HCT116 (cell line): Measurements from ENCODE around the gene CCDC15. TPM values are rescaled to one million over a fixed set of nuclear protein-coding genes. Genes with fewer than 3 reads are reported as not detected.

Experiments used
- ATAC-seq: fragments of 200-7000 bp; cut with Tn5 transposase; 2 replicates; pipeline ENCODE4 v1.9.1; 2020; ENCODE audit warnings: mild to moderate bottlenecking, moderate library complexity
- BruUV-seq: library from RNA; stranded (reverse); fragments of 400-500 nt; replicated peaks from 2 replicates; lab custom pipeline; 2021; lab: Mats Ljungman, UMichigan
- CTCF ChIA-PET: fragments of 300-600 bp; sonication (Branson Sonifier 250); formaldehyde crosslinking; loops from one replicate; lab custom pipeline; 2021; ENCODE audit warnings: antibody characterized with exemption; lab: Charles Lee
- POLR2A ChIA-PET: fragments of 300-600, 350-600 bp; sonication (Branson Sonifier 250); formaldehyde crosslinking; loops from one replicate; lab custom pipeline; 2021; ENCODE audit warnings: antibody characterized with exemption; lab: Charles Lee
- RAD21 ChIA-PET, 2 experiments: fragments of 300-600 bp; sonication (Branson Sonifier 250); formaldehyde crosslinking; loops; one replicate each; lab custom pipeline; 2023; ENCODE audit warnings: low total read pairs in 2 of 2; ENCODE audit not compliant: uncharacterized antibody in 2 of 2, unreplicated experiment in 2 of 2, low non-redundant PET in 1 of 2; lab: Charles Lee
- DNase-seq: peaks from one replicate; pipeline ENCODE4 v3.0.0-alpha.2; 2010; ENCODE audit warnings: low read depth, low spot score
- H2AFZ ChIP-seq: fragments of 200-600 bp; shearing (Covaris generic), sonication (generic); 2 replicates; pipeline ENCODE4 v1.6.1; 2017; ENCODE audit warnings: low read depth, mixed run types, mixed read lengths, antibody characterized with exemption, low read length; ENCODE audit not compliant: poor library complexity, severe bottlenecking
- H3K27ac ChIP-seq: 2 replicates; pipeline ENCODE4 v1.5.1; 2012; ENCODE audit warnings: low read depth, low read length
- H3K27me3 ChIP-seq: fragments of 200-600 bp; sonication (generic); 2 replicates; pipeline ENCODE4 v1.6.1; 2016; ENCODE audit warnings: mixed run types, low read length, mixed read lengths; ENCODE audit not compliant: insufficient read depth
- H3K36me3 ChIP-seq, 2 experiments: fragments of 200-500 bp in 1 of 2; fragments of 200-600 bp in 1 of 2; sonication (Bioruptor generic) in 1 of 2; sonication (generic) in 1 of 2; 2 replicates each; pipeline versions ENCODE4 v1.5.1 to v1.6.1; 2014 to 2016; ENCODE audit warnings: low read length in 2 of 2, inconsistent platforms in 1 of 2, mixed read lengths in 1 of 2, mixed run types in 1 of 2; ENCODE audit not compliant: insufficient read depth in 2 of 2, control insufficient read depth in 1 of 2
- H3K4me1 ChIP-seq, 2 experiments: fragments of 200-600 bp in 1 of 2; sonication (generic) in 1 of 2; 2 replicates each; pipeline versions ENCODE4 v1.5.1 to v1.6.1; 2012 to 2017; ENCODE audit warnings: low read length in 2 of 2, inconsistent platforms in 1 of 2, mild to moderate bottlenecking in 1 of 2, mixed read lengths in 1 of 2, mixed run types in 1 of 2, moderate library complexity in 1 of 2; ENCODE audit not compliant: insufficient read depth in 2 of 2, control insufficient read depth in 1 of 2
- H3K4me2 ChIP-seq: fragments of 200-600 bp; sonication (generic); 2 replicates; pipeline ENCODE4 v1.6.1; 2017; ENCODE audit warnings: mixed run types, low read length, mixed read lengths
- H3K4me3 ChIP-seq, 2 experiments: fragments of 200-600 bp in 1 of 2; sonication (generic) in 1 of 2; replicated peaks in 1 of 2; 2 replicates each; pipeline ENCODE4 v1.5.1; 2011 to 2016; ENCODE audit warnings: low read length in 2 of 2, control low read depth in 1 of 2, low read depth in 1 of 2, mild to moderate bottlenecking in 1 of 2, mixed read lengths in 1 of 2, mixed run types in 1 of 2
- H3K79me2 ChIP-seq: fragments of 200-600 bp; sonication (generic); 2 replicates; pipeline ENCODE4 v1.6.1; 2017; ENCODE audit warnings: mild to moderate bottlenecking, mixed run types, low read length, moderate library complexity, mixed read lengths; ENCODE audit not compliant: insufficient read depth
- H3K9ac ChIP-seq: fragments of 200-600 bp; sonication (generic); 2 replicates; pipeline ENCODE4 v1.6.1; 2016; ENCODE audit warnings: low read length, mixed read lengths
- H3K9me2 ChIP-seq: fragments of 200-600 bp; sonication (generic), shearing (Covaris generic); 2 replicates; pipeline ENCODE4 v1.6.1; 2017; ENCODE audit warnings: mixed run types, mild to moderate bottlenecking, moderate library complexity; ENCODE audit not compliant: insufficient read depth
- H3K9me3 ChIP-seq, 2 experiments: fragments of 200-500 bp in 1 of 2; fragments of 200-600 bp in 1 of 2; sonication (Bioruptor generic) in 1 of 2; sonication (generic) in 1 of 2; 2 replicates each; pipeline ENCODE4 v1.6.1; 2014 to 2017; ENCODE audit warnings: low read length in 2 of 2, mixed read lengths in 2 of 2, inconsistent platforms in 1 of 2, low read depth in 1 of 2, mild to moderate bottlenecking in 1 of 2, mixed run types in 1 of 2, moderate library complexity in 1 of 2; ENCODE audit not compliant: control insufficient read depth in 1 of 2, insufficient read depth in 1 of 2
- H4K20me1 ChIP-seq: fragments of 200-600 bp; sonication (generic), shearing (Covaris generic); 2 replicates; pipeline ENCODE4 v1.6.1; 2017; ENCODE audit warnings: mixed run types, mild to moderate bottlenecking, moderate library complexity; ENCODE audit not compliant: insufficient read depth
- ATF3 ChIP-seq: IDR thresholded peaks from 2 replicates; pipeline ENCODE4 v1.6.1; 2012
- CBX3 ChIP-seq: IDR thresholded peaks from 2 replicates; pipeline ENCODE4 v1.6.1; 2012; ENCODE audit warnings: low read depth
- CEBPB ChIP-seq: IDR thresholded peaks from 2 replicates; pipeline ENCODE4 v1.6.1; 2012; ENCODE audit warnings: low read depth
- CTCF ChIP-seq, 3 experiments: fragments of 200-600 bp in 1 of 3; sonication (generic) in 1 of 3; IDR thresholded peaks in 2 of 3; conservative IDR thresholded peaks in 1 of 3; 2 replicates each; pipeline ENCODE4 v1.5.1; 2012 to 2017; ENCODE audit warnings: low read depth in 2 of 3, low read length in 2 of 3, antibody characterized with exemption in 1 of 3, borderline replicate concordance in 1 of 3, control low read depth in 1 of 3, mild to moderate bottlenecking in 1 of 3, mixed read lengths in 1 of 3, mixed run types in 1 of 3, moderate library complexity in 1 of 3; ENCODE audit not compliant: insufficient read depth in 1 of 3
- ELF1 ChIP-seq: IDR thresholded peaks from 2 replicates; pipeline ENCODE4 v1.6.1; 2012; ENCODE audit warnings: low read depth, borderline replicate concordance
- EZH2 ChIP-seq: fragments of 200-600 bp; sonication (generic); IDR thresholded peaks from 2 replicates; pipeline ENCODE4 v1.6.1; 2017; ENCODE audit warnings: antibody characterized with exemption, mixed run types
- EZH2phosphoT487 ChIP-seq: fragments of 200-600 bp; IDR thresholded peaks from 2 replicates; pipeline ENCODE4 v1.6.1; 2018; ENCODE audit warnings: antibody characterized with exemption, borderline replicate concordance
- FOSL1 ChIP-seq: IDR thresholded peaks from 2 replicates; pipeline ENCODE4 v1.6.1; 2012; ENCODE audit warnings: low read depth
- JUND ChIP-seq: IDR thresholded peaks from 2 replicates; pipeline ENCODE4 v1.6.1; 2012
- MAX ChIP-seq: IDR thresholded peaks from 2 replicates; pipeline ENCODE4 v1.6.1; 2012
- POLR2AphosphoS5 ChIP-seq: IDR thresholded peaks from 2 replicates; pipeline ENCODE4 v1.6.1; 2011; ENCODE audit warnings: mild to moderate bottlenecking, low read depth, low read length, moderate library complexity
- RAD21 ChIP-seq: IDR thresholded peaks from 2 replicates; pipeline ENCODE4 v1.6.1; 2012; ENCODE audit warnings: low read depth, mild to moderate bottlenecking
- REST ChIP-seq: IDR thresholded peaks from 2 replicates; pipeline ENCODE4 v1.6.1; 2012; ENCODE audit warnings: low read depth
- SIN3A ChIP-seq: IDR thresholded peaks from 2 replicates; pipeline ENCODE4 v1.6.1; 2012; ENCODE audit warnings: low read depth
- SRF ChIP-seq: IDR thresholded peaks from 2 replicates; pipeline ENCODE4 v1.6.1; 2012; ENCODE audit warnings: low read depth
- ZBTB33 ChIP-seq: IDR thresholded peaks from 2 replicates; pipeline ENCODE4 v1.6.1; 2011; ENCODE audit warnings: mild to moderate bottlenecking, low read length, moderate library complexity; ENCODE audit not compliant: insufficient replicate concordance; ENCODE audit errors: extremely low read depth
- ZFX ChIP-seq: fragments of 450-650 bp; IDR thresholded peaks from 2 replicates; pipeline ENCODE4 v1.6.1; 2017
- intact Hi-C: fragments of 100-400 bp; cut with micrococcal nuclease; formaldehyde crosslinking; loops from 2 replicates; pipeline ENCODE4 v1.10.0; 2022
- total RNA-seq: library from RNA; stranded (reverse); gene quantifications from one replicate; pipeline ENCODE4 v1.2.1, GENCODE V29; 2021; ENCODE audit not compliant: unreplicated experiment

CCDC15 gene
- total RNA-seq, 1 experiment from 2014 or later: 2.4 TPM

GRCh38 chr11:124945826-124946225, 8.2 kb upstream of the CCDC15 start:
- Histone ChIP-seq H4K20me1 (no peaks in the 10 kb centered on the region), H3K4me3 (no peak overlapping the region), H3K27ac (no peak overlapping the region), H2AFZ (no peak overlapping the region), H3K27me3 (no peaks in the 10 kb centered on the region), H3K4me2 (no peak overlapping the region), H3K9me3 (no peaks in the 10 kb centered on the region), H3K36me3 (no peaks in the 10 kb centered on the region), H3K79me2 (no peaks in the 10 kb centered on the region), H3K9me2 (no peaks in the 10 kb centered on the region), H3K4me1 (peaks cover 0 to 6% of the 10 kb centered on the region in 2 experiments; a peak in 1 of 4 replicates), H3K9ac (no peak overlapping the region)
- BruUV-seq: no TSS peak
- TF ChIP-seq CBX3 (no peak), ELF1 (no peak), ZFX (no peak), CEBPB (no peak), CTCF (IDR thresholded peaks at IDR 0.05 in 2 of 3, conservative IDR thresholded peaks at IDR 0.05 in 1 of 3; ENCODE audit: borderline replicate concordance in 1 of 3, insufficient read depth in 1 of 3, low read depth in 2 of 3, low read length in 2 of 3) (no peak), RAD21 (no peak), ZBTB33 (no peak), POLR2AphosphoS5 (no peak), SIN3A (no peak), MAX (no peak), SRF (no peak), EZH2 (no peak), ATF3 (no peak), FOSL1 (no peak), EZH2phosphoT487 (no peak), REST (no peak), JUND (no peak)
- intact Hi-C loops: no loop called here
- DNase-seq: no peak
- POLR2A ChIA-PET: no interaction called here
- ATAC-seq: no peak
- CTCF ChIA-PET: no interaction called here
- RAD21 ChIA-PET: no interaction called here
